Kidney tubule cell (primary cell): Measurements from ENCODE around the gene ABCB4.

Experiments used
- DNase-seq: peaks from one replicate; pipeline ENCODE4 v3.0.0-alpha.2; 2018; ENCODE audit warnings: low spot score

ABCB4 gene

GRCh38 chr7:87475359-87476178 is at the start of gene ABCB4:
Gene ABCB4, minus strand, starts transcription at chr7:87475680. Its CDS starts 215 bp downstream, at chr7:87475465.
- DNase-seq, result peak; percentile 9

- DNase-seq, result no peak
These were observed 43.3 kb upstream of the ABCB4 start for GRCh38 chr7:87518735-87519134.

- no peak for DNase-seq
These were observed 42.4 kb upstream of the ABCB4 start for GRCh38 chr7:87517891-87518290.

- peak; percentile 76 for DNase-seq
These were observed 41.8 kb upstream of the ABCB4 start for GRCh38 chr7:87517136-87517815.

GRCh38 chr7:87513735-87514335 is 38.4 kb upstream of the ABCB4 start:
- DNase-seq, result no peak

- DNase-seq, result no peak
These were observed 37.4 kb upstream of the ABCB4 start for GRCh38 chr7:87512906-87513305.

GRCh38 chr7:87511510-87511909 is 36.0 kb upstream of the ABCB4 start:
- DNase-seq, result no peak

- no peak for DNase-seq
These were observed 35.0 kb upstream of the ABCB4 start for GRCh38 chr7:87510411-87510875.

GRCh38 chr7:87507446-87507845 is 32.0 kb upstream of the ABCB4 start:
- DNase-seq, result no peak

- DNase-seq, result peak; percentile 49
These were observed 31.0 kb upstream of the ABCB4 start for GRCh38 chr7:87506246-87507180.

- DNase-seq, result no peak
These were observed 30.2 kb upstream of the ABCB4 start for GRCh38 chr7:87505557-87506245.

- no peak for DNase-seq
These were observed 29.6 kb upstream of the ABCB4 start for GRCh38 chr7:87505122-87505521.

GRCh38 chr7:87499494-87499893 is 24.0 kb upstream of the ABCB4 start:
- no peak for DNase-seq

GRCh38 chr7:87498893-87499292 is 23.4 kb upstream of the ABCB4 start:
- DNase-seq, result no peak

GRCh38 chr7:87497482-87497881 is 22.0 kb upstream of the ABCB4 start:
- no peak for DNase-seq

GRCh38 chr7:87495366-87495765 is 19.9 kb upstream of the ABCB4 start:
- no peak for DNase-seq

GRCh38 chr7:87494454-87494853 is 19.0 kb upstream of the ABCB4 start:
- DNase-seq, result no peak

GRCh38 chr7:87483131-87483530 is 7.7 kb upstream of the ABCB4 start:
- no peak for DNase-seq

GRCh38 chr7:87482115-87482514 is 6.6 kb upstream of the ABCB4 start:
- no peak for DNase-seq

- DNase-seq, result peak; percentile 79
These were observed 4.9 kb upstream of the ABCB4 start for GRCh38 chr7:87480386-87480785.

- peak; percentile 22 for DNase-seq
These were observed 4.5 kb upstream of the ABCB4 start for GRCh38 chr7:87479951-87480350.
